Caco-2 (cell line): ENCODE measurements around the gene TTC7B. TPM values are rescaled to one million over a fixed set of nuclear protein-coding genes. Genes with fewer than 3 reads are reported as not detected.

Experiments
- BruUV-seq: library from RNA; stranded (reverse); fragments of 400-500 nt; replicated peaks from 2 replicates; lab custom pipeline; 2021; lab: Mats Ljungman, UMichigan
- CTCF ChIA-PET: fragments of 300-600 bp; sonication (Branson Sonifier 250); formaldehyde crosslinking; loops from one replicate; lab custom pipeline; 2022; ENCODE audit warnings: antibody characterized with exemption; lab: Charles Lee
- POLR2A ChIA-PET: fragments of 300-600 bp; sonication (Branson Sonifier 250); formaldehyde crosslinking; loops from one replicate; lab custom pipeline; 2022; ENCODE audit warnings: antibody characterized with exemption; lab: Charles Lee
- DNase-seq, 2 experiments: peaks; one replicate each; pipeline versions ENCODE4 v3.0.0 to v3.0.0-alpha.2; 2020 to 2022
- H3K27me3 ChIP-seq: replicated peaks from 2 replicates; pipeline ENCODE4 v1.6.0; 2011; ENCODE audit warnings: low read length; ENCODE audit not compliant: control insufficient read depth, insufficient read depth
- H3K36me3 ChIP-seq: 2 replicates; pipeline ENCODE4 v1.5.1; 2011; ENCODE audit warnings: low read length; ENCODE audit not compliant: control insufficient read depth, insufficient read depth
- H3K4me1 ChIP-seq: fragments of 250-450 bp; sonication (Bioruptor Pico); 2 replicates; pipeline ENCODE4 v1.5.1; 2020; ENCODE audit warnings: mild to moderate bottlenecking
- H3K4me3 ChIP-seq: 2 replicates; pipeline ENCODE4 v1.5.1; 2011; ENCODE audit warnings: low read depth, mild to moderate bottlenecking, control low read depth, low read length
- H3K9me3 ChIP-seq: fragments of 250-450 bp; sonication (Bioruptor Pico); 2 replicates; pipeline ENCODE4 v1.5.1; 2020; ENCODE audit warnings: mild to moderate bottlenecking, moderate library complexity
- H3K27ac Mint-ChIP-seq: one replicate; pipeline ENCODE4 v1.8.0; 2022; ENCODE audit warnings: mixed read lengths; ENCODE audit not compliant: unreplicated experiment
- H3K27me3 Mint-ChIP-seq: one replicate; pipeline ENCODE4 v1.8.0; 2022; ENCODE audit warnings: mixed read lengths; ENCODE audit not compliant: insufficient read depth, unreplicated experiment
- H3K36me3 Mint-ChIP-seq: one replicate; pipeline ENCODE4 v1.8.0; 2022; ENCODE audit warnings: mild to moderate bottlenecking, mixed read lengths; ENCODE audit not compliant: insufficient read depth, unreplicated experiment
- H3K4me1 Mint-ChIP-seq: one replicate; pipeline ENCODE4 v1.8.0; 2022; ENCODE audit warnings: low read depth, mixed read lengths; ENCODE audit not compliant: unreplicated experiment
- H3K4me3 Mint-ChIP-seq: one replicate; pipeline ENCODE4 v1.8.0; 2022; ENCODE audit warnings: mild to moderate bottlenecking, moderate library complexity, mixed read lengths; ENCODE audit not compliant: unreplicated experiment
- H3K9me3 Mint-ChIP-seq: one replicate; pipeline ENCODE4 v1.8.0; 2022; ENCODE audit warnings: mixed read lengths; ENCODE audit not compliant: unreplicated experiment
- CTCF ChIP-seq, 2 experiments: fragments of 200-600 bp in 1 of 2; IDR thresholded peaks; 1 replicate in 1 of 2; 2 replicates in 1 of 2; pipeline versions ENCODE4 v1.5.1 to v1.8.0; 2011 to 2022; ENCODE audit warnings: antibody characterized with exemption in 1 of 2, control low read depth in 1 of 2, inconsistent platforms in 1 of 2, low read depth in 1 of 2, low read length in 1 of 2, mild to moderate bottlenecking in 1 of 2, moderate library complexity in 1 of 2; ENCODE audit not compliant: insufficient read depth in 1 of 2, severe bottlenecking in 1 of 2, unreplicated experiment in 1 of 2
- intact Hi-C: fragments of 100-400 bp; cut with micrococcal nuclease; formaldehyde crosslinking; loops from one replicate; pipeline ENCODE4 v1.10.0; 2022; ENCODE audit not compliant: unreplicated experiment
- total RNA-seq: library from RNA; stranded (reverse); gene quantifications from 2 replicates; pipeline ENCODE4 v1.2.3, GENCODE V29; 2022

TTC7B gene
- total RNA-seq, 1 experiment from 2014 or later, result 28.5 TPM

- Histone ChIP-seq H3K9me3 (no peaks in the 10 kb centered on the region), H3K4me3 (no peak overlapping the region), H3K27me3 (no peaks in the 10 kb centered on the region), H3K4me1 (no peaks in the 10 kb centered on the region), H3K36me3 (no peaks in the 10 kb centered on the region)
- POLR2A ChIA-PET, result no interaction called here
- Mint-ChIP-seq H3K36me3 (no peaks in the 10 kb centered on the region), H3K4me3 (no peak overlapping the region), H3K27ac (no peak overlapping the region), H3K27me3 (no peaks in the 10 kb centered on the region), H3K9me3 (no peaks in the 10 kb centered on the region), H3K4me1 (no peaks in the 10 kb centered on the region)
- intact Hi-C loops, result no loop called here
- TF ChIP-seq CTCF (IDR thresholded peaks at IDR 0.05; ENCODE audit: insufficient read depth in 1 of 2, low read depth in 1 of 2, low read length in 1 of 2, severe bottlenecking in 1 of 2, unreplicated experiment in 1 of 2), result no peak
- CTCF ChIA-PET, result no interaction called here
- no peak for DNase-seq
- no TSS peak for BruUV-seq
These were observed 272.4 kb downstream of the TTC7B start for GRCh38 chr14:90543876-90544275.

- POLR2A ChIA-PET, result no interaction called here
- H3K27ac Mint-ChIP-seq, result no peak overlapping the region
- intact Hi-C loops, result no loop called here
These were observed 275.1 kb downstream of the TTC7B start for GRCh38 chr14:90541076-90541634.

GRCh38 chr14:90540437-90540836 lies 275.8 kb downstream of the TTC7B start:
- no peak for DNase-seq
- H3K4me1 ChIP-seq, result no peaks in the 10 kb centered on the region
- H3K9me3 ChIP-seq, result no peaks in the 10 kb centered on the region
- H3K27me3 ChIP-seq, result no peaks in the 10 kb centered on the region
- POLR2A ChIA-PET, result no interaction called here
- Mint-ChIP-seq H3K9me3 (no peaks in the 10 kb centered on the region), H3K27me3 (no peaks in the 10 kb centered on the region), H3K27ac (no peak overlapping the region), H3K4me1 (no peaks in the 10 kb centered on the region), H3K4me3 (no peak overlapping the region), H3K36me3 (peaks cover 6% of the 10 kb centered on the region)
- intact Hi-C loops, result no loop called here
- TF ChIP-seq CTCF (IDR thresholded peaks at IDR 0.05; ENCODE audit: insufficient read depth in 1 of 2, low read depth in 1 of 2, low read length in 1 of 2, severe bottlenecking in 1 of 2, unreplicated experiment in 1 of 2), result no peak
- no peak overlapping the region for H3K4me3 ChIP-seq
- CTCF ChIA-PET, result no interaction called here
- no TSS peak for BruUV-seq
- H3K36me3 ChIP-seq, result no peaks in the 10 kb centered on the region

More at GRCh38 chr14:90541076-90541634, 275.1 kb downstream of the TTC7B start:
- CTCF ChIA-PET, result no interaction called here
- no peak for DNase-seq
- Histone ChIP-seq H3K27me3 (no peaks in the 10 kb centered on the region), H3K4me3 (no peak overlapping the region), H3K4me1 (no peaks in the 10 kb centered on the region), H3K9me3 (no peaks in the 10 kb centered on the region), H3K36me3 (no peaks in the 10 kb centered on the region)
- Mint-ChIP-seq H3K36me3 (peaks cover 4% of the 10 kb centered on the region), H3K4me1 (no peaks in the 10 kb centered on the region), H3K27me3 (no peaks in the 10 kb centered on the region), H3K9me3 (no peaks in the 10 kb centered on the region), H3K4me3 (no peak overlapping the region)
- TF ChIP-seq CTCF (IDR thresholded peaks at IDR 0.05; ENCODE audit: insufficient read depth in 1 of 2, low read depth in 1 of 2, low read length in 1 of 2, severe bottlenecking in 1 of 2, unreplicated experiment in 1 of 2), result no peak
- no TSS peak for BruUV-seq
